ENCODE data around the gene ORC3. TPM values are rescaled to one million over a fixed set of nuclear protein-coding genes. Genes with fewer than 3 reads are reported as not detected.

Gene ORC3
- total and polyA plus RNA-seq, 12 donors, result 21.1 to 61.3 (median 30.6) TPM

- no peak for DNase-seq
- Histone ChIP-seq H3K27ac (peak overlapping the region in 2 of 5 donors; percentile 2 to 11), H3K4me3 (no peak overlapping the region), H3K9me3 (replicated peaks in 1 of 3) (no peaks in the 10 kb centered on the region), H3K4me1 (replicated peaks in 1 of 2) (peaks cover 0 to 16% of the 10 kb centered on the region in 2 donors), H3K36me3 (replicated peaks in 1 of 2) (peaks cover 0 to 26% of the 10 kb centered on the region in 2 donors), H3K27me3 (no peaks in the 10 kb centered on the region)
- WGBS, 4 donors, result 75 to 84% (median 80%) methylated on average over 2 of the region's 2 CpGs
- intact Hi-C loops (cut with DNase I), result no loop called here
- no peak for TF ChIP-seq CTCF (IDR thresholded peaks at IDR 0.05)
- no peak for TF ChIP-seq POLR2A (IDR thresholded peaks at IDR 0.05)
These were observed 48.2 kb upstream of the ORC3 start for GRCh38 chr6:87541744-87542143.

- Histone ChIP-seq H3K27me3 (no peaks in the 10 kb centered on the region), H3K4me3 (no peak overlapping the region), H3K27ac (no peak overlapping the region), H3K36me3 (replicated peaks in 1 of 2) (peaks cover 0 to 36% of the 10 kb centered on the region in 2 donors), H3K9me3 (replicated peaks in 1 of 3) (no peaks in the 10 kb centered on the region), H3K4me1 (replicated peaks in 1 of 2) (peaks cover 0 to 14% of the 10 kb centered on the region in 2 donors)
- 86 to 94% (median 91%) methylated on average over 4 of the region's 4 CpGs for WGBS, 4 donors
- DNase-seq, result no peak
- no peak for TF ChIP-seq CTCF (IDR thresholded peaks at IDR 0.05)
- no peak for TF ChIP-seq POLR2A (IDR thresholded peaks at IDR 0.05)
- intact Hi-C loops (cut with DNase I), result no loop called here
These were observed 46.0 kb upstream of the ORC3 start for GRCh38 chr6:87543696-87544473.

- Histone ChIP-seq H3K27me3 (no peaks in the 10 kb centered on the region), H3K9me3 (replicated peaks in 1 of 3) (no peaks in the 10 kb centered on the region), H3K27ac (no peak overlapping the region), H3K4me3 (no peak overlapping the region), H3K4me1 (replicated peaks in 1 of 2) (peaks cover 0 to 14% of the 10 kb centered on the region in 2 donors), H3K36me3 (replicated peaks in 1 of 2) (peaks cover 0 to 38% of the 10 kb centered on the region in 2 donors)
- no peak for DNase-seq
- intact Hi-C loops (cut with DNase I), result no loop called here
- no peak for TF ChIP-seq POLR2A (IDR thresholded peaks at IDR 0.05)
- no peak for TF ChIP-seq CTCF (IDR thresholded peaks at IDR 0.05)
- WGBS, 4 donors, result 83 to 97% (median 90%) methylated on average over 1 of the region's 1 CpG
These were observed 45.5 kb upstream of the ORC3 start for GRCh38 chr6:87544474-87544735.

- Histone ChIP-seq H3K27me3 (no peaks in the 10 kb centered on the region), H3K4me3 (no peak overlapping the region), H3K9me3 (replicated peaks in 1 of 3) (no peaks in the 10 kb centered on the region), H3K27ac (peak overlapping the region in 2 of 5 donors; percentile 40 to 41), H3K36me3 (replicated peaks in 1 of 2) (peaks cover 0 to 40% of the 10 kb centered on the region in 2 donors), H3K4me1 (replicated peaks in 1 of 2) (peaks cover 5 to 6% of the 10 kb centered on the region in 2 donors)
- intact Hi-C loops (cut with DNase I), result no loop called here
- no peak for TF ChIP-seq POLR2A (IDR thresholded peaks at IDR 0.05)
- TF ChIP-seq CTCF (IDR thresholded peaks at IDR 0.05), result no peak
- no peak for DNase-seq
- 63 to 77% (median 72%) methylated on average over 2 of the region's 2 CpGs for WGBS, 4 donors
These were observed 38.1 kb upstream of the ORC3 start for GRCh38 chr6:87551799-87552198.

All from adrenal gland (tissue), 12 donors.